Activated CD4-positive, alpha-beta T cell treated with anti-CD3 and anti-CD28 coated beads, Interleukin-2, Interleukin-6, amounts not matched to agents 100 ng/mL and 50 ng/mL, durations not matched to agents 16 hours and 8 hours (primary cell): ENCODE results near the gene OR2A25.

Experiments used
- DNase-seq: peaks from one replicate; pipeline ENCODE4 v3.0.0-alpha.2; 2020

Gene OR2A25

DNA sequence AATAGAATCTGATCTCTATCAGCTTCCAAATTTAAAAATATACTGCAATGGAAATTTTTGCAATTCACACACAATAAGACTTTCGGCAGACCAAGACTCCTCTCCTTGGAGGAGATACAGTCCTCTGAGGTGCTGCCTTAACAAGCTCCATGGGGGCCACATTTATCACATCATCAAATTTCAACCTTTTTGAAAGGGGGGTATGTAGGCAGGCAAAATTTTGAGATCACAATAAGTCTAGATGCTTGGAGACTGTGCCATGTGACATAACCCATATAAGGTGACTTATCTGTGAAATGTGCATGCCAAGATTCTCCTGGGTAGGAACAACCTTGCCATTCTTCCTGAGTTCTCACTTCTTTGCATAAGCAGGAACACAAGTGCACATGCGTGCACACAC, 16.4 kb downstream of the OR2A25 start, which contains the start of gene OR2A12:
Gene OR2A12, plus strand, starts transcription at position 301 of the 400 bp plus-strand sequence. CDS start 8,830 bp downstream, outside the sequence.
- DNase-seq = no peak

DNA sequence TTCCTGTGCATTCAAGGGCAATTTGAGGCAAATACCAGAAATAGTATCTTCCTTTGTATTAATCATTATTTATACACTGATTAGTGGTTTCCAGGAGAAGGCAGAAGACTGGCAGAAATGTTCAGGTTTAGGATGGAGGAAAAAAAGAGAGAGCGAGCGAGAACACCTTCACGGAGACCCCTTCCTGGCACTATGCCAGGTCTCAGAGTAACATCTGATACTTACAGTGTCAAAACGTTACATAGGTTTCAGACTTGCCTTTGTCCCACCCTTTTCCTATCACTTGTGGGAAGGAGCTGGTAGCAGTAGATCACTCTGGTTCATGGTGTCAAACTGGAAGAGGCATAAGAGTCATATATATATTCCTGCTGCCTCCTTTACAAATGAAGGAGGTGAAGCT, 17.1 kb downstream of the OR2A25 start:
- DNase-seq = no peak

DNA sequence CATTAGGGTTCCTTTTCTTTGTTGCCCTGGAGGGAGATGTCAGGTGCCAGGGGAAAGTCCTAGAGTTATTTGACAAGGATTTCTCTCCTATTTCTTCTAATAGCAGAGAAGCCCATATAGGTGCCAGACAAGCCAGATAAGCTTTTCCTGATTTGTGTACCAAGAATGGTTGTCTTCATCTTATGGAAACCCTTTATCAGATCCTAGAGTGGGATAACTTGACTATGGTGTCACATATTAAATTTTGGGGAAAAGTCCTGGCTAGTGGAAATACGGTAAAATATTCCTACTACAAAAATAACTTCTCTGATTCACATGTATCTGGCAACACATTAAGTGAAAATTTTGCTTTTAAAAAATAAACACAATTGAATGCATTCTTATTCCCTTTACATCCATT, 17.6 kb downstream of the OR2A25 start:
- DNase-seq = no peak

GRCh38 chr7:144090667-144091066, 21.1 kb downstream of the OR2A25 start:
- no peak for DNase-seq

- no peak for DNase-seq
Observed at GRCh38 chr7:144098776-144099175, 29.2 kb downstream of the OR2A25 start.

- DNase-seq = no peak
Observed at GRCh38 chr7:144100607-144101006, 31.0 kb downstream of the OR2A25 start.

- no peak for DNase-seq
Observed at GRCh38 chr7:144102041-144102440, 32.4 kb downstream of the OR2A25 start.

GRCh38 chr7:144105211-144105610, 35.6 kb downstream of the OR2A25 start:
- no peak for DNase-seq

DNA sequence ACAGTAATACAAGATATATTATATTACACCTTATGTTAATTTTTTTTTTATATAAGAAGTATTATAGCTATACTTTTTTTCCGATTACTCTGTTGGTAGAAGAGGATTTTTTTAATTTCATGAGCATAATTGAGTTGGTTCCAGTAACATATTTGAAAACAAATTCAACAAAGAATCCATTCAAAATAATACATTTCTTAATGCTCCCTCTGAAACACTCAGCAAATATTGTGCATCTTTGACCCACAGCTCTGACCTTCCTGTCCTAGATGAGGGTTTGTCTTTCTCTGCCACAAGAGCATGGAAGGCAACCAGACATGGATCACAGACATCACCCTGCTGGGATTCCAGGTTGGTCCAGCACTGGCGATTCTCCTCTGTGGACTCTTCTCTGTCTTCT, 39.7 kb downstream of the OR2A25 start, which contains the start of gene OR2A2:
Gene OR2A2, plus strand, starts transcription at position 301 of the 400 bp plus-strand sequence. Its CDS starts 0 bp downstream, at position 301.
- DNase-seq = no peak

- no peak for DNase-seq
Observed at GRCh38 chr7:144110272-144110671, 40.7 kb downstream of the OR2A25 start.

GRCh38 chr7:144113651-144114050, 44.0 kb downstream of the OR2A25 start:
- DNase-seq = no peak

DNA sequence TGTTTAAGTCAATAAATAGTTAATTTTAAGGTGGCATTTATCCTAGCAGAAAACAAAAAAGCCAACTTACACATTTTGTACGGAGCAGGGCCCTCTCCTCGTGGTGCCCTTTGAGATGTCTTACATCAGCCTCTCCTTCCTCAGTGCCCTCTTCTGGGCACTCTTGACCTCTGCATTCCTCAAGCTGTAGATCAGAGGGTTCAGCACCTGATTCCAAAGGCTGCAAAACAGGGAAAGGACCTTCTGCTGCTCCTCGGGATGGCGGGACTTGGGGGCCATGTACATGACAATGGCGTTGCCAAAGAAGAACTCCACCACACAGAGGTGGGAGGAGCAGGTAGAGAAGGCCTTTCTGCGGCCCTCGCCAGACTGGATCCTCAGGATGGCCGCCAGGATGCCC, 48.7 kb downstream of the OR2A25 start:
- DNase-seq = no peak

GRCh38 chr7:144122876-144123275, 53.3 kb downstream of the OR2A25 start, which contains the start of gene OR2A14:
Gene OR2A14, plus strand, starts transcription at chr7:144123176. Its CDS starts 5,937 bp downstream, at chr7:144129113.
- no peak for DNase-seq
